Fibroblast of skin of right biceps (primary cell): Measurements from ENCODE around the gene CD151.

ENCODE experiments used
- DNase-seq: peaks from one replicate; pipeline ENCODE4 v3.0.0-alpha.2; 2013

The CD151 gene

GRCh38 chr11:797296-798092, 35.3 kb upstream of the CD151 start:
- peak; percentile 85 for DNase-seq

GRCh38 chr11:798093-798713, 34.5 kb upstream of the CD151 start, which contains the start of gene SLC25A22:
TSS of gene SLC25A22 (minus strand) at chr11:798281. CDS start at chr11:795006, 3,275 bp downstream.
- DNase-seq: peak; percentile 76

GRCh38 chr11:799641-800316, 33.0 kb upstream of the CD151 start:
- DNase-seq: no peak

GRCh38 chr11:800473-800872, 32.3 kb upstream of the CD151 start:
- DNase-seq: no peak

GRCh38 chr11:801097-801780, 31.5 kb upstream of the CD151 start:
- DNase-seq: no peak

- no peak for DNase-seq
These were observed 30.6 kb upstream of the CD151 start for GRCh38 chr11:802018-802617.

GRCh38 chr11:802693-803466, 29.9 kb upstream of the CD151 start:
- no peak for DNase-seq

GRCh38 chr11:803467-803742, 29.3 kb upstream of the CD151 start:
- no peak for DNase-seq

GRCh38 chr11:803770-804598, 28.8 kb upstream of the CD151 start:
- no peak for DNase-seq

GRCh38 chr11:804599-804964, 28.2 kb upstream of the CD151 start:
- DNase-seq: no peak

GRCh38 chr11:808427-809286, 24.1 kb upstream of the CD151 start:
- DNase-seq: no peak

GRCh38 chr11:809287-810039, 23.3 kb upstream of the CD151 start, which contains the start of gene RPLP2:
TSS of gene RPLP2 (plus strand) at chr11:809967. CDS start at chr11:810235, 268 bp downstream.
- peak; percentile 97 for DNase-seq

- DNase-seq: no peak
These were observed 22.6 kb upstream of the CD151 start for GRCh38 chr11:810040-810567.

GRCh38 chr11:811446-812245, 21.1 kb upstream of the CD151 start:
- DNase-seq: no peak

GRCh38 chr11:812390-812789, 20.4 kb upstream of the CD151 start:
- DNase-seq: no peak

- DNase-seq: no peak
These were observed 19.7 kb upstream of the CD151 start for GRCh38 chr11:813072-813455.

GRCh38 chr11:813456-814096, 19.2 kb upstream of the CD151 start:
- DNase-seq: no peak
